Nephron progenitor cell (in vitro differentiated cells): ENCODE data around the gene GP9.

ENCODE experiments used
- DNase-seq: peaks from one replicate; pipeline ENCODE4 v3.0.0; 2021
- H3K27ac Mint-ChIP-seq: 2 replicates; pipeline ENCODE4 v1.8.0; 2021; ENCODE audit warnings: mild to moderate bottlenecking, moderate library complexity, mixed read lengths
- H3K27me3 Mint-ChIP-seq: 2 replicates; pipeline ENCODE4 v1.8.0; 2021; ENCODE audit warnings: mild to moderate bottlenecking, low read depth, mixed read lengths; ENCODE audit not compliant: poor library complexity
- H3K36me3 Mint-ChIP-seq: 2 replicates; pipeline ENCODE4 v1.8.0; 2021; ENCODE audit warnings: low read depth, mixed read lengths
- H3K4me1 Mint-ChIP-seq: 2 replicates; pipeline ENCODE4 v1.8.0; 2021; ENCODE audit warnings: mixed read lengths
- H3K4me3 Mint-ChIP-seq: 2 replicates; pipeline ENCODE4 v1.8.0; 2021; ENCODE audit warnings: mild to moderate bottlenecking, moderate library complexity, mixed read lengths
- H3K9me3 Mint-ChIP-seq: 2 replicates; pipeline ENCODE4 v1.8.0; 2021; ENCODE audit warnings: mild to moderate bottlenecking, moderate library complexity, mixed read lengths
- TF ChIP-seq, protein P1 (sequence below): fragments of 200-600 bp; sonication (generic); IDR thresholded peaks from 2 replicates; pipeline ENCODE4 v1.5.0; 2021; ENCODE audit warnings: antibody characterized with exemption

Gene GP9

DNA sequence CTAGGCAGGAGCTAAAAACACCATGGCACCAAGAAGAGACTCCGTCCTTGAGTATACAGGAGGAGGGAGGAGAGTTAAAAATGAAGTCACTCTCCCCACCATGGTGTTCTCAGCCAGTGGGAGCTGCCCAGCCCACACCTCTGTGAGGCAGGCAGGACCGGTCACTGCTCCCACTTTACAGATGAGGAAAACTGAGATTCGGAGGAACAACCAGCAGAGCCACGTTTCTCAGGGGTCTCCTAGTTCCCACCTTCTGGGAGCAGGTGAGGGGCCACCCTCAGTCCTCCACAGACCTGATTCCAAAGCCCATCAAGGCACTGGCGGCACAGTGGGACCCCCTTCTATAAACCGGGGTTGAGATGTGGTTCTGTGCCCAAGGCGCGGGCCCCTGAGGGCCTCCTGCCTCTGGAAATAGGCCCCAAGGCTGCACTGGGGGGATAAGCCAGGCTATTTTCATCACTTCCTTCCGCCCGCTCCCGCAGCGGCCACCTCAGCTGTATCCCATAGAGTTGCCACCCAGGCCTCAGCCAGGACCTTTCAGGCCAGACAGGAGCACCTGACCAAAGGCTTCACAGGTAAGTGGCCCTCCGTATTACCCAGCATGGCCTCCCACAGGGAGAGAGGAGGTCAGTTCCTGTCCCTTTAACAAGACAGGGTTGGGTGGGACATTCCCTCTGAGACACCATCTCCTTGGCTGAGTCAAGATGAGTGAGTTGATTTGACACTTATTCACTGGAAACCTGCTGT, at the start of gene GP9:
Gene GP9 (plus strand): TSS at position 504 of the 747 bp plus-strand sequence. CDS start 961 bp downstream, outside the sequence.
- H3K27ac Mint-ChIP-seq: no peak within 1 kb of the TSS
- DNase-seq: no peak
- no peaks in the 10 kb centered on the region for H3K36me3 Mint-ChIP-seq
- H3K9me3 Mint-ChIP-seq: no peaks in the 10 kb centered on the region
- no peak within 1 kb of the TSS for H3K4me3 Mint-ChIP-seq
- H3K4me1 Mint-ChIP-seq: peaks cover 19% of the 10 kb centered on the region
- TF ChIP-seq, protein P1, sequence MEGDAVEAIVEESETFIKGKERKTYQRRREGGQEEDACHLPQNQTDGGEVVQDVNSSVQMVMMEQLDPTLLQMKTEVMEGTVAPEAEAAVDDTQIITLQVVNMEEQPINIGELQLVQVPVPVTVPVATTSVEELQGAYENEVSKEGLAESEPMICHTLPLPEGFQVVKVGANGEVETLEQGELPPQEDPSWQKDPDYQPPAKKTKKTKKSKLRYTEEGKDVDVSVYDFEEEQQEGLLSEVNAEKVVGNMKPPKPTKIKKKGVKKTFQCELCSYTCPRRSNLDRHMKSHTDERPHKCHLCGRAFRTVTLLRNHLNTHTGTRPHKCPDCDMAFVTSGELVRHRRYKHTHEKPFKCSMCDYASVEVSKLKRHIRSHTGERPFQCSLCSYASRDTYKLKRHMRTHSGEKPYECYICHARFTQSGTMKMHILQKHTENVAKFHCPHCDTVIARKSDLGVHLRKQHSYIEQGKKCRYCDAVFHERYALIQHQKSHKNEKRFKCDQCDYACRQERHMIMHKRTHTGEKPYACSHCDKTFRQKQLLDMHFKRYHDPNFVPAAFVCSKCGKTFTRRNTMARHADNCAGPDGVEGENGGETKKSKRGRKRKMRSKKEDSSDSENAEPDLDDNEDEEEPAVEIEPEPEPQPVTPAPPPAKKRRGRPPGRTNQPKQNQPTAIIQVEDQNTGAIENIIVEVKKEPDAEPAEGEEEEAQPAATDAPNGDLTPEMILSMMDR: no peak
- H3K27me3 Mint-ChIP-seq: peaks cover 15% of the 10 kb centered on the region

DNA sequence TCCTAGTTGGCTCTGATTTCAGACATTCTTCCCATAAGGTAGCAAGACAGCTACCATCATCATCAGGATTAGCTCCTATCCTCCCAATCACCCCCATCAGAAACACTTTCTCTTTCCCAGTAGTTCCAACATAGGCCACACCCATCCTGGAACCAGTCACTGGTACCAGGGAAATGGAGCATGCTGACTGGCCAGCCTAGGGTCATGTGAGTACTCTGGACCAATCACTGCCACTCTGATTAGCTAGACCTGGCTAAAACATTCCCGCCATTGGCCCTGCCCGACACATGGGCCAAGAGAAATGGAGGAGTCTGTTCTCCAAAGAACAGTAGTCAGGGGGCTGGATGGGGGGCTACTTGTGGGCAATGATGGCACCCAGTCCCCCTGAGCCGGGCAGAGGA, 47.1 kb upstream of the GP9 start:
- no peak for DNase-seq
- no peaks in the 10 kb centered on the region for H3K9me3 Mint-ChIP-seq
- TF ChIP-seq, protein P1: no peak

DNA sequence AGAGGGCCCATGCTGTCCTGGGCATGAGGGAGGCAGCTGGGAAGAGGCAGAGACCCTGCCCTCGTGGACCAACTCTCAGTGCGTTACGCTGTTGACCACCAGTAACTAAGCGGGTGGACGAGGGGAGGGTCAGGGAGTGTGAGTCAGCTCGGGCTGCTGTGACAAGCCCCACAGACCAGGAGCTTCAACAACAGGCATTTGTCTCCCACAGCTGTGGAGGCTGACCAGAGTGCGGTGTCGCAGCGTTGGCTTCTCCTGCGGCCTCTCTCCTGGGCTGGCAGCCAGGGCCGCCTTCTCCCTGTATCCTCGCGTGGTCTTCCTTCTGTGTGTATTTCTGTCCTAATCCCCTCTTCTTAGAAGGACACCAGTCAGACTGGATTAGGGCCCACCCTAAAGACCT, 46.4 kb upstream of the GP9 start:
- Mint-ChIP-seq H3K4me1 (peaks cover 45% of the 10 kb centered on the region), H3K27me3 (peaks cover 5% of the 10 kb centered on the region), H3K36me3 (no peaks in the 10 kb centered on the region), H3K9me3 (no peaks in the 10 kb centered on the region), H3K4me3 (no peak overlapping the region), H3K27ac (no peak overlapping the region)
- DNase-seq: no peak
- TF ChIP-seq, protein P1: no peak

More for the DNA sequence above, 47.1 kb upstream of the GP9 start:
- Mint-ChIP-seq H3K27ac (no peak overlapping the region), H3K36me3 (no peaks in the 10 kb centered on the region), H3K4me3 (no peak overlapping the region), H3K27me3 (peaks cover 5% of the 10 kb centered on the region), H3K4me1 (peaks cover 38% of the 10 kb centered on the region)

DNA sequence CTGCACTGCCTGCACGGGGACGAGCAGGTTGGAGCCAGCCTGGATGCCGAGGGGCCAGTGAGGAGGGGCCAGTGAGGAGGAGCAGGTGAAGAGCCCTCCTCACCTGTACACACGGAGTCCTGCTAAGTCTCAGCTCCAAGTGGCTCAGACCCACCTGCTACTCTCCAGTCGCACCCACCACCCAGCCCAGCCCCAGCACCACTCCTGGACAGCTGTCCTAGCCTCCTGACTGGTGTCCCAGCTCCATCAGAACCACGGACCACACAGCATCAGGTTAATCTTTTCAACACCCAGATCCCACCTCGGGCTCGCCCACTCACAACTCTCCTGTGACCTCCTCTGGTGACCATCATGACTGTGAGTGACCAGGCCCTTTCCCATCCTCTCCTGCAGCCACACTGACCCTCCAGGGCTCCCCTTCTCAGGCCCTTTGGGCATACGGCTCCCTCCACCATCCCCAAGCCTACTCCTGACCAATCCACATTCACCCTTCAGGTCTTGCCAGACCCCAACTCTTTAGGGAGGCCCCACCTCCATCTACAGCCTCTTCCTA, 45.7 kb upstream of the GP9 start:
- H3K4me1 Mint-ChIP-seq: peaks cover 47% of the 10 kb centered on the region
- H3K4me3 Mint-ChIP-seq: no peak overlapping the region
- TF ChIP-seq, protein P1: no peak
- no peak for DNase-seq
- H3K27ac Mint-ChIP-seq: no peak overlapping the region
- no peaks in the 10 kb centered on the region for H3K9me3 Mint-ChIP-seq
- H3K36me3 Mint-ChIP-seq: no peaks in the 10 kb centered on the region
- H3K27me3 Mint-ChIP-seq: peaks cover 5% of the 10 kb centered on the region

DNA sequence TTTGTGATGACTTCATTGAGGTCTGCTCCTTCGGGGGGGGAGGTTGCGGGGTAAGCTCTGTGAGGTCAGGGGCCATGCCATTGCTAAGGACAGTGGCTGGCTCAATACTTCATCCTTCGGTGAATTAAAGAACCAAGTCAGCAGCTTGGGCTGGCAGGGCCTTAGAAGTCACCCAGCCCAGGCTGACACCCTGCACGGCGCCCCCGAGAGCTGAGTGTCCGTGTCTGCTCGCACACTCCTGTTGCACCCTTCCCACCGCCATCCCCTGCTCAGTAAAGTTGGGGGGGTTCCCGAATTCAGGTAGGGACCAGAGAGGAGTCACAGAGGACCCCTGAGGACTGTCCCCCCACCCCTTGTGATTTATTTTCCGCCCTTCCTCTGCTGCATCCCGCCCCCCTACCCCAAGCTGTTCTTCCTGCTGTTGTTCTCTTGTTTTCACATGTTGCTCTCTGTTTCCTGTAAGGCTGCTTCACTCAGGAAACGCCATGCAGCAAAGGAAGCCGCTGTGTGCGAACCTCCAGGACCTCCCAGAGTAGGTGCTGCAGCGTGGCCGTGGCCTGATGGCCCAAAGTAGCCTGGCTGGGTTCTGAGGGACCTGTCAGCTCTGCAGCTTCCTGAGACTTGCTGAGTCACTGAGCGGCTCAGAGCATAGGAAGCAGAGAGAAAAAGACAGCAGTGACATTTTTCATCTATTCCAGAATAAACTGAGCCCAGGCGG, 45.0 kb upstream of the GP9 start:
- Mint-ChIP-seq H3K36me3 (no peaks in the 10 kb centered on the region), H3K27ac (no peak overlapping the region)
- TF ChIP-seq, protein P1: no peak

More for the DNA sequence above, 45.0 kb upstream of the GP9 start:
- Mint-ChIP-seq H3K4me1 (peaks cover 47% of the 10 kb centered on the region), H3K9me3 (no peaks in the 10 kb centered on the region), H3K27me3 (peaks cover 5% of the 10 kb centered on the region), H3K4me3 (no peak overlapping the region)
- DNase-seq: no peak
